Liver (tissue), 3 donors: ENCODE data around the gene KCNMB1.

ENCODE experiments used
- CTCF ChIP-seq: fragments of 150-350 bp; IDR thresholded peaks from 2 replicates; pipeline ENCODE4 v1.5.1; 2017; ENCODE audit warnings: improper control_type of control experiment, low read depth, low read length; ENCODE audit not compliant: missing input control
- RAD21 ChIP-seq, 2 donors: IDR thresholded peaks; 2 replicates each; pipeline ENCODE4 v1.6.1; 2016; ENCODE audit warnings: antibody characterized with exemption in 2 of 2, mild to moderate bottlenecking in 2 of 2
- REST ChIP-seq: IDR thresholded peaks from 2 replicates; pipeline ENCODE4 v1.6.1; 2016; ENCODE audit warnings: antibody characterized with exemption, mild to moderate bottlenecking
- TAF1 ChIP-seq: conservative IDR thresholded peaks from 2 replicates; pipeline ENCODE4 v1.6.1; 2016; ENCODE audit warnings: antibody characterized with exemption, mild to moderate bottlenecking
- donor health status: healthy.
- donor health status: healthy.

GRCh38 chr5:170363671-170364070 lies 25.5 kb downstream of the KCNMB1 start:
- TF ChIP-seq CTCF (no peak), TAF1 (no peak), REST (no peak), RAD21 (IDR thresholded peaks at IDR 0.05) (no peak)
